Measurements from ENCODE around the gene NPAS2.

NPAS2 gene

GRCh38 chr2:100990650-100991403, 170.9 kb downstream of the NPAS2 start:
- no peak for DNase-seq (ENCODE audit: low read depth)

- DNase-seq (ENCODE audit: low read depth) = no peak
Observed at GRCh38 chr2:100991404-100991773, 171.4 kb downstream of the NPAS2 start.

GRCh38 chr2:100992262-100992661, 172.3 kb downstream of the NPAS2 start:
- DNase-seq (ENCODE audit: low read depth) = no peak

GRCh38 chr2:100993294-100993693, 173.4 kb downstream of the NPAS2 start:
- DNase-seq (ENCODE audit: low read depth) = no peak

GRCh38 chr2:100995309-100996075, 175.6 kb downstream of the NPAS2 start:
- DNase-seq (ENCODE audit: low read depth) = no peak

GRCh38 chr2:100997509-100998234, 177.7 kb downstream of the NPAS2 start:
- no peak for DNase-seq (ENCODE audit: low read depth)

- no peak for DNase-seq (ENCODE audit: low read depth)
Observed at GRCh38 chr2:100998235-100998573, 178.3 kb downstream of the NPAS2 start.

- no peak for DNase-seq (ENCODE audit: low read depth)
Observed at GRCh38 chr2:100999995-101000394, 180.1 kb downstream of the NPAS2 start.

- peak; percentile 94 for DNase-seq (ENCODE audit: low read depth)
Observed at GRCh38 chr2:101001691-101002561, 182.0 kb downstream of the NPAS2 start, which contains the start of gene RPL31. RPL31 (plus strand) TSS chr2:101002289; CDS start chr2:101002702, 413 bp downstream.

GRCh38 chr2:101002562-101003277, 182.8 kb downstream of the NPAS2 start:
- peak; percentile 28 for DNase-seq (ENCODE audit: low read depth)

- DNase-seq (ENCODE audit: low read depth) = no peak
Observed at GRCh38 chr2:101003278-101003775, 183.4 kb downstream of the NPAS2 start.

GRCh38 chr2:101004620-101005325, 184.8 kb downstream of the NPAS2 start:
- DNase-seq (ENCODE audit: low read depth) = no peak

GRCh38 chr2:101006065-101006715, 186.3 kb downstream of the NPAS2 start:
- DNase-seq (ENCODE audit: low read depth) = no peak

GRCh38 chr2:101007415-101008345, 187.7 kb downstream of the NPAS2 start:
- DNase-seq (ENCODE audit: low read depth) = no peak

GRCh38 chr2:101011152-101011551, 191.2 kb downstream of the NPAS2 start:
- no peak for DNase-seq (ENCODE audit: low read depth)

- DNase-seq (ENCODE audit: low read depth) = no peak
Observed at GRCh38 chr2:101012054-101012705, 192.2 kb downstream of the NPAS2 start.

- DNase-seq (ENCODE audit: low read depth) = no peak
Observed at GRCh38 chr2:101012706-101013181, 192.8 kb downstream of the NPAS2 start.

Data from activated T-cell treated with anti-CD3 and anti-CD28 coated beads for 24 hours (primary cell).